GM19438 (cell line): ENCODE results near the gene S100G.

Experiments
- ATAC-seq: cut with Tn5 transposase; IDR thresholded peaks from one replicate; pipeline ENCODE4 v1.9.1; 2021; ENCODE audit warnings: low read depth; ENCODE audit not compliant: unreplicated experiment

Gene S100G

DNA sequence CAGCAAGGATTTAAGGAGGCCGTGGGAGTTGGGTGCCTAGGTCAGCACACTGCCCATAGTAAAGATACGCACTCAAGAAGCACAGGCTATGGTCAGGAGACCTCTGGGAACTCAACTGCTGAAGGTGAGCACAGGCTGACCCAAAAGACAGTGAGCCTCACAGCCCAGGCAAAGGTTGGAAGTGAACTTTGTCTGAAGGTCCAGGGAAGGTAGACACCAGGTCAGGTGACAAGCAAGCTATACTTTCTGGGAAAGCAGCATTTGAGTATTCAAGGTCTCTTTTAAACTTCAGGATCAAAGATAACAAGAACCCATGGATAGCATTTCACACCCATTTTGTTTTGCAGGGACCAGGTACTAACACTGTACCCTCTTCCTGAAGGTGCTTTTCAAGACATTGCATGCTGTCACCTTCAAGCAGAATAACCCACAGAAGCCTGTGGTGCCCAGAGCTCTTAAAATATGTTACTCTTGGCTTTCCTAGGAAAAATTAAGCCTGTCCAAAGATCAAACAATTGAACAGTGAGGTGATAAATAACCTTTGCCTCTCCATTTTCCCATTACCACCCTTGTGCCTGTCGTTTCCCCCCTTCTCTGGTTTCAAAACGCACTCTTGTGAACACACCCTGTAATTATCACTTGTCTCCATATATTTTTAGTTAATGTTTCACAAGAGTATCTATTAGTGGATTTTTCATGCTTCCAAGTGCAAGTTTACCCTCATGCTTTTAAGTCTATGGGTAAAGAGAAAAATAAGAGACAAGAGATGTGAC, 3.4 kb upstream of the S100G start:
- no peak for ATAC-seq

DNA sequence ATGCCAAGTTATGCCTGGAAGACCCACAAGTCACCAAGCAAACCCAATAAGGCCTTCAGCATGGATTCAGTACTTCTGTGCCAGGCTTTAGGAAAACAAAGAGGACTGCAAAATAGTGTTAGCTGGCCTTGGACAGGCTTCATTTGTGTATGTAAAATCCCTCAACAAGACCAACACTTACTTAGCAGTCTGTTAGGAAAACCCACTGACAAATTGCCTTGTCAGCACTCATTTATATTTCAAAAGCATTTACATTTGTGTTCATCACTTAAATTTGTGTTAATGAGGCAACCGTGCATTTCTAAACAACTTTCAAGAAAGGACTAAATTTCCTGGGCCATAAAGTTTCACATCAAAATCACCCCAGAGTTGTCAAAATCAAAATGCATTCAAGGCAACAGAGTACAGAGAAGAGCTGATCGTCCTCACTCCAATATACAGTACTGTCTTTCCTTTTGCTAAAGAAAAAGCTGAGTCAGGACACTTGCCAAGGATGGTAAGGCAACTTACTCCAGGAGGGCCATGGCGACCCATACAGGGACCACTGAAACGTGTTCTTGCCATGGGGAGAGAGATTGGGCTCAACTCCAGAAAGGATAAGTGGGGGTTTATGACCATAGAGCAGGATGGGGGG, 1.6 kb downstream of the S100G start:
- no peak for ATAC-seq

DNA sequence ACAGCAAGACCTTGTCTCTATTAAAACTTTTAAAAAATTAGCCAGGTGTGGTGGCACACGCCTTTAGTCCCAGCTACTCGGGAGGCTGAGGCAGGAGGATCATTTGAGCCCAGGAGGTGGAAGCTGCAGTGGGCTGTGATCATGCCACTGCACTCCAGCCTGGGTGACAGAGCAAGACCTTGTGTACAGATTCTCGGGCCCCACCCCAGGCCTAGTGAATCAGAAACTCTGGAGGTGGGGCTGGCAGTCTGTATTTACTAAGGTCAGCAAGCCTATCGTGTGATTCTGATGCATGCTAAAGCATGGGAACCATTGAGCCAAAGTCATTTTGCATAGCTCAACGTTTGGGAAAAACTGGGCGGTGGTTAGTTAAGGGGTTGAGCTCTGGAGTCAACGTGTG, 3.5 kb downstream of the S100G start:
- ATAC-seq: no peak

DNA sequence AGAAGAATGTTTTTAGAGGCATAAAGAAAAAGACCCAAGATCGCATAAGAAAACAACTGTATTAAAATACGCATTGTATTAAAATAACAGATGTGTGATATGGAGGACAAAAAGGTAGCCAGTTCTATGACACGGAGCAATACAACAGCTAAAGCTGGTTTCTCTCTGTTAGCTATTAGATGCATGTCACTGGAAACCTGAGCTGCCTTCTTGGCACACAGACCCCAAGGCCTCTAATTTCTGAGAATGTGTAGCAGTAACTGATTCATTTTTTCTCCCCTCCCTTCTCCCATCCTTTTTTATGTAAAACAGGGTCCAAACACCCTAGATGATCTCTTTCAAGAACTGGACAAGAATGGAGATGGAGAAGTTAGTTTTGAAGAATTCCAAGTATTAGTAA, 4.1 kb downstream of the S100G start:
- ATAC-seq: no peak

DNA sequence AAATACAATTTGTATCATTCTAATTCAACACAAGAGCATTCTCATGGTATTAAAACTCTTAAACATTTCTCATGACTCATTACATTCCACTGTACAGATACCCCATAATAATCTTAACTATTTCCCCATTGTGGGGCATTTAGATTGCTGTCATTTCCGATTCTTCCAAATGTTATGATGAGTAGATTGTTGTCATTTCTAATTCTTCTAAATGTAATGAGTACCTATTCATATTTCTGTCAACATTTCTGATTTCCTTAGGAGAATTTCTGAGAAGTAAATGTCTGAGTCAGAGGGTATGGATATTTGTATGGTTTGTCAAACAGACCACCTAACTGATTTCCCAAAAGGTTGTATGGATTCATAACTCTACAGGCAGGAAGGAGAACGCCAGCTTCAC, 8.3 kb downstream of the S100G start:
- ATAC-seq: no peak

DNA sequence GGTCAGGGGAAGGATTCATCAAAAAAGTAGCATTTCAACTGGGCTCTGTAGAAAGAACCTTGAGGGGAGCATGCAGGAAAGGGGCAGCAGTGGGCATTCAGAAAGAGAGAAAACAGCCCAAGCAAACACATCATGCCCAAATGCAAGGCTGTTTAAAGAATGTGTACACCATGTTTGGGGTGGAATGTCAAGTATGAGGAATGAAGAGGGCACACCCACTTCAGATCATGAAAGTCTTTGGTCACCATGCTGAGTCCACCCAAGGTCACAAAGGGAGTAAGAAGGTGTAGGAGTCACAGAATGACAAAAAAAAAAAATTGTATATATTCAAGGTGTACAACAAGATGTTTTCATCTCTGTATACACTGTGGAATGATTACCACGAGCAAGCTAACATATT, 9.4 kb downstream of the S100G start:
- no peak for ATAC-seq

DNA sequence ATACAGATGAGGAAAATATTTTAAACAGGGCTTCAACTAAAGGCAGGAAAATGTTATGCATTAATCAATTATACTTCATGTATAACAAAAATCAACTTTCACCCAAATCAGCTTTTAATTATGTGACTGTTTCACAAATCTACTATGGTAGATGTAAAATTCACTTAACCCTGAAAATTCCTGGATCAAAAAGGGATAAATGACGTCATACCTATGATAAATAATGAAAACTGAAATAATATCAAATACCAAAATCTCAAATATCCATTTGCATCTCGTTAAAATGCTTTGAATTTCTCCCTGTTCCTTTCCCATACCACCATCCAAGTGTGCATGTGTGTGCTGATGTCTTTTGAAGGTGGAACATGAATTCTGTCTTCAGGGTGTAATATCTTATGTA, 11.5 kb downstream of the S100G start:
- ATAC-seq: no peak

DNA sequence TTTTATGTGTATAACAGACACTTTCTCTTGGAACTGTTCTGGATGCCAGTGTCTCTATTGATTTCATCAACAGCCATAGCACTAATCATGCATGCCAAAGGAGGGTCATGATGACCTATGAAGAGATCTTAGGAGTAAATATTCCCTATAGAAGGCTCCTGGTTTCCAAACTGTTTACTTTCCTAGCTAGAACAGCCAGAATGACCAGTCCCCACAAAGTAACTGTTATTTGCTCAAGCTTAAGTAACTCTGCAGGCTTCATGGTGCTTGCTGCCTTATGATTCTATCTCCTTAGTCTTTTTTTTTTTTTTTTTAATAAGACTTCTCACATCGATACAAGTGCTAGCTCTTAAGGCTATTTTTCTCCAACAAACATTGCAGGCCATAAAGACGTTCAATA, 12.4 kb downstream of the S100G start:
- no peak for ATAC-seq

DNA sequence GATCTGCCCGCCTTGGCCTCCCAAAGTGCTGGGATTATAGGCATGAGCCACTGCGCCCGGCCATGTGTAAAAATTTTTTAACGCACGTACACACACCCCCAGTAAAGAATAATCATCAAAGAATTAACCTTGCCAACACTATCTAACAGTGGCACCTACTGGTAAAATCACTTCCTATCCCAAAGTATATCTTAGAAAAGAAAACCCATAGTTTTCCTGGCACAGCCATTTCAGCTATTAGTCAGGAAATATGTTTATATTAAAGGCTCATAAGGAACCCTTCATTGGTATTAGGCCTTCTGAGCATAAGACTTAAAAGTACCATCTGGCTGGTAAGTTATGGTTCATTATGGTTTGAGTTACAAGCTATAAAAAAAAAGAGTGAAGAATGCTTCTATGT, 14.1 kb downstream of the S100G start:
- ATAC-seq: no peak

DNA sequence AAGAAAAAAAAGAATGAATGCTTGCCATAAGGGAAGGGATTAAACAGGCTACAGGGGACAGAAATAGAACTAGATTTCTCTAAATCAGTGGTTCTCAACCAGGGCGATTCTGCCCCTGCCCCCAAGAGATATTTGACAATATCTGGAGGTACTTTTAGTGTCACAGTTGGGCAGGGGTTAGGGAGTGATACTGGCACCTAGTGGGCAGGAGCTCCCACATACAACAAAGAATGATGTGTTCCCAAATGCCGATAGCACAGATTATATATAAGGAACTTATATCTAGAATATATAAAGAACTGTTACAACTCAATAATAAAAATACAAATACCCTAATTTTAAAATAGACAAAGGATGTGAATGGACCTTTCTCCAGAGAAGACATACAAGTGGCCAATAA, 14.7 kb downstream of the S100G start:
- no peak for ATAC-seq

DNA sequence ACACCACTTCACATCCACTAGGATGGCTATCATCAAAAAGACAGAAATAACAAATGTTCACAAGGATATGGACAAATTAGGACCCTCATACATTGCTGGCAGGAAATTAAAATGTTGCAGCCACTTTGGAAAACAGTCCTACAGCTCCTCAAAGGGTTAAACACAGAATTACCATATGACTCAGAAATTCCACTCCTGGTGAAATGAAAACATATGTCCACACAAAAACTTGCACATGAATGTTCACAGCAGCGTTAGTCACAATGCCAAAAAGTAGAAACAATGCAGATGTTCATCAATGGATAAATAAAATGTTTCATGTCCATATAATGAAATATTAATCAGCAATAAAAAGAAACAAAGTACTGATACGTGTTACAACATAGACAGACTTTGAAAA, 15.1 kb downstream of the S100G start:
- ATAC-seq: no peak

DNA sequence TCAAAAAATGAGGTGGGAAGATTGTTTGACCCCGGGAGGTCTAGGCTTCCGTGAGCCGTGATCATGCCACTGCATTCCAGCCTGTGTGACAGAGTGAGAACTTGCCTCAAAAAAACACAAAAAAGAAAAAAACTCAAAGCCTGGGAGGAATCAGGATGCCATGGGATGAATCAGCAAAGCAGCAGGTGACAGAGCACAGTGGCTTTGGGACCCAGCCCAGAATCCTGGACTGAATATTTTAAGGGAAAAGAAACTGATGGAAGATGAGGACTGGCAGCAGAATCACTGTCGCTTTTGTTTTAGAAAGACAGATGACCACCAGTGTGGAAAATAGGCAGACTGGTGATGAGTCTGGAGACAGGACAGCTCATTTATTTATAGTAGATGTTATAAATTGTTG, 16.6 kb downstream of the S100G start:
- ATAC-seq: no peak

DNA sequence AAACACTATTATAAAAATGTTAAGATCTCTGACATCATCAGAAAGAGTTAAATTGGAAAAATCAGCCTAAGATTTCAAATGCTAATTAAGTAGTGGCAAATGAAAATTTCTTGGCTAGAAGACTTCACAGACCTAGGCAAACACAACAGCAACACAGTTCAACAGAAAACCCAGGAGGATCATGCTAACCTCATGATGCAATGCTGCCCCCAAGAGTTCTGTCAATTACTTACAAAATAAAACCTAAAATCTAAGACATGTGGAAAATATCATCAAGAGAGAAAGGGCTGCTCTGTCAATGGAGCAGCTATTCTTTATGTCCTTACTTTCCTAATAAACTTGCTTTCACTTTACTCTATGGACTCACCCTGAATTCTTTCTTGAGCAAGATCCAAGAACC, 21.0 kb downstream of the S100G start:
- no peak for ATAC-seq

DNA sequence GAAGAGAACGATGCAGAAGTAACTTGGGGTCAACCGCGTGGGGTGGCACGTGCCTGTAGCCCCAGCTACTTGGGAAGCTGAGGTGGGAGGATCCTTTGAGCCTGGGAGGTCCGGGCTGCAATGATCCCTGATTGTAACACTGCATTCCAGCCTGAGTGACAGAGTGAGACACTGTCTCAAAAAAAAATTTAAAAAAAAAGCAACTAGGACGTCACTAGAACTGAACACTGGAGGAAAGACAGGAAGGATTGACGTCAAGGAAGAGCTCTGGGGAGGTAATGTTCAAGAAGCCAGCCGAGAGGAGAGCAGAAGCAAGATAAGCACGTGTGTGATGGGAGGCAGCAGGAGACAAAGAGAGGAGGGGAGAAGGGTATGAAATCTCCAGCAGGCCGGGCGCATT, 28.7 kb downstream of the S100G start:
- no peak for ATAC-seq

DNA sequence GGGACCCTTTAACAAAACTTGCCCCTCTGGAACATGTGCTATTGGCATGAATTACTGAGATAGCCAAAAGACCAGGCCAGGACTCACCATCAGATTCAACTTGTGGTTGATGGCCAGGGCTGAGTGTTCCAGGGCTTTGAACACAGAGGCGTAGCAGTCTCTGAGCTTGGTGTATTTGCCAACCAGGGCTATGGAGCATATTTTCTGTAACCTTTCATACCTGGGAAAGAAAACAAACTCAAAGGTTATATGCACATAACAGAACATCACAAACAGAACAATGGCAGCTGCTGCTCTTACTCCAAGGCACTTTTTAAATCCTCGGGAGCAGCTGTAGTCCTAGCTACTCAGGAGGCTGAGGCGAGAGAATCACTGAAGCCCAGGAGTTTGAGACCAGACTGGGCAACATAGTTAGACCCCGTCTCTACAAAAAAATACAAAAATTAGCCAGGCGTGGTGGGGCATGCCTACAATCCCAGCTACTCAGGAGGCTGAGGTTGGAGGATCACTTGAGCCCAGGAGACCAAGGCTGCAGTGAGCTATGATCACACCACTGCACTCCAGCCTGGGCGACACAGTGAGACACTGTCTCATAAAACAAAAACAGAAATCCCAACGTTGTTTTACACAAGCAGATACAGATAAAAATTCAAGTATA, 33.2 kb downstream of the S100G start:
- ATAC-seq: no peak

DNA sequence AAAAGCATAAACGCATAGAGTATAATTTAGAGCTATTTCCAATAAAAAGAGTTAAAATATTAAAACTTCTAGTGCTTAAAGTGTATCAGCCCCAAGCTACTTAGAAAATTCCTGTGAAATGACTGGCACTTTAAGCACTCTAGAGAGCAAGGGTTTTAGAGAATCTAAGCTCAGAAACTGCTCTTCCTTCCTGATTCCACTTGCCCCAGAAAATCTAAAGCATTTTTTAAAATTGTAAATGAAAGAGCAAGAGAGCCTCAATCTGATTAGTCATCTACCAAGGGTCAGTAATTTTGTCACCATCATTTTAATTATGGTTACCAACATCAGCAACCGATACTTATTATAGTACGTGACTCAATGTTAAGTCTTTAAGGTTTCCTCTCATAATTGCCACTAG, 37.6 kb downstream of the S100G start:
- no peak for ATAC-seq

DNA sequence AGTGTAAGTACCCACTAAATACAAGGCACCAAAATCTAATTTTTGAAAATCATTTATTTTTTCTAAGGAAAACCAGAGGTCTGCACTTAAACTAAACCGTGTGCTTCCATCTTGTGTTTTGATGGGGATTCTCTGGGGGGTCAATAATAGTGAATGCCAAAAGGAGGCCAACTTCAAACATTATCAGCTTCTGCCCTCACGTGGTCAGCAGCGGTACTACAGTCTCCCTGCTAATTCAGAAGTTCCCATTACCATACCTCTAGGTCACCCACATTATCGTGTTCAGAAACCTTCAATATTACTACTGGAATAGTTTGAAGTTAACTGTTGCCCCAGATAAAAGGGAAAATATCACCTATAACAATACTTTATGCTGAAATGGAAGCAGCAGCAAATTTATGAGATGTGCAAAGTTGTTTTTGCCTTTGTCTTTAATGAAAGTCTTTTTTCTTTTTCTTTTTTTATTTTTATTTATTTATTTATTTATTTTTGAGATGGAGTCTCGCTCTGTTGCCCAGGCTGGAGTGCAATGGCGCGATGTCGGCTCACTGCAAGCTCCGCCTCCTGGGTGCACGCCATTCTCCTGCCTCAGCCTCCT, 45.2 kb downstream of the S100G start:
- ATAC-seq: peak; percentile 78

DNA sequence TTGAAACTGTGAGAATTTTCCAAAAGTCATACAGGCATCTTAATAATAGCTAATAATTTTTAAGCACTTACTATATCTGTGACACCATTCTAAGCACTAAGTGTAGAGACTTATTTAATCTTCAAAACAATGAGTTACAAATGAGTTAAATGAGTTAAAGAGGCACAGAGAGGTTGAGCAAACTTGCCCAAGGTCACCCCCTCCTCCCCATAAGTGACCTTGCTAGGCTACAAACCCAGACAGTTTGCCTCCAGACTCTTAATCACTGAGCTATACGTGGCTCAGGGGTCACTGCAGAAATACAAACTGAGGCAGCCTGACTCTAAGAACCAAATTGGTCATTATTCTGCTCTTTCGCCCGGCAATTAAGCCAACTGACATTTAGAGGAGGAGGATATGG, 47.0 kb downstream of the S100G start:
- no peak for ATAC-seq

DNA sequence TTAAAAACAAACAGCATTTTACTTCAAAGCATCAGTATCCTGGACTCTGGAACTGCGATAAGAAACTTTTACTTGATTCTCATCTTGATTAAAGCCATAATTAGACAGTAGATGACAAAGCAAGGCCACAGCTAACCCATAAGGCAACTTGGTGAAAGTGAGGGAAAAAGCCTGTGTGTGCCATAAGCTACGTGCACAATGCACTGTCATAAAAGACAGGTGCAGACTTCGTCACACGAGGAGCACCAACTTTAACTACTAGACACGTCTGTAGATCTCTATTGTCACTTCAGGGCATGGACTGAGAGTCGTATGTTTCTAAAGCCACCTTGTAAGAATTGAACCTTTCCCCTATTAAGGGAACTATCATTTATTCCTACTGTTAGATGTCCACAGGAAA, 49.4 kb downstream of the S100G start:
- no peak for ATAC-seq

DNA sequence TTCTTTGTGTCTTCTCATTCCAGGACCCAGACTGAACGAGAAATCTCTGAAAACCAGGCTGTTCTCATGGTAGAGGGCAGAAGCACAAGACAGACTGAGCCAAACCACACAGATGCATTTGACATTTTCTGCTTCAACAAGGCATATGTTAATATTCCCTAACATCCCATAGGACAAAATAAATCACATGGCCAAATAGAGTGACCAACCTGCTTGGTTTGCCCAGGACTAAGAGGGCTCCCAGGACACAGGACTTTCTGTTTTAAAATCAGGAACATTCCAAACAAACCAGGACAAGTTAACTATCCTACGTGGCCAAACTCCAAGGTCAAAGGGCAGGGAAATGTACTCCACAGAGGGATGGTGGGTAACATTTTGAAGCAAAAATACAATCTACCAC, 50.8 kb downstream of the S100G start:
- ATAC-seq: no peak

DNA sequence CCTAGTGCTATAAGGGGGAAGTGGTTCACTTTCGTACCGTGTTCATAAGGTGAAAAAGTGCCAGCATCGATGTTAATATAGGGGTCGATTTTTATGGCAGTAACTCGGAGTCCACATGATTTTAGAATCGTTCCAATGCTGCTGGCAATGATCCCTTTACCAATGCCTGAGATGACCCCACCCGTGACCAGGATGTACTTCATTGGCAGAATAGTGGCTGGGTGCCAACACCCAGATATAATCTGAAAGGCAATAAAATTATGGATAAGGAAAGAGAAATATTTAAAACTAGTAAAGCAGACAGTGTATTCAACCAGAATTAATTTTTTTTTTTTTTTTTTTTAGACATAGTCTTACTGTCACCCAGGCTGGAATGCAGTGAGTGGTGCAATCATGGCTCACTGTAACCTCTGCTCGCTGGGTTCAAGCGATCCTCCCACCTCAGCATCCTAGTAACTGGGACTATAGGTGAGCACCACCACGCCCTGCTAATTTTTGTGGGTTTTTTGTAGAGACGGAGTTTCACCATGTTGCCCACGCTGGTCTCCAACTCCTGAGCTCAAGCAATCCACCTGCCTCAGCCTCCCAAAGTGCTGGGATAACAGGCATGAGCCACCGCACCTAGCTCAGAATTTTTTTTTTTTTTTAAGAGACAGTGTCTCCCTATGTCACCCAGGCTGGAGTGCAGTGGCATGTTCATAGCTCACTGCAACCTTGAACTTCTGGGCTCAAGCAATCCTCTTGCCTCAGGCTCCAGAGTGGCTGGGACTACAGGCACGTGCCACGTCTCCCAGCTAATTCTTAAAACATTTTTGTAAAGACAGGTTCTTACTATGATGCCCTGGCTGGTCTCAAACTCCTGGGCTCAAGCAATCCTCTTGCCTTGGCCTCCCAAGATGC, 53.0 kb downstream of the S100G start:
- no peak for ATAC-seq
